Keratinocyte (primary cell): ENCODE data around the gene TPCN1.

ENCODE experiments used
- CTCF ChIP-seq, 3 experiments: IDR thresholded peaks in 1 of 3; conservative IDR thresholded peaks in 1 of 3; optimal IDR thresholded peaks in 1 of 3; 2 replicates in 2 of 3; 3 replicates in 1 of 3; pipeline versions ENCODE3 to v1.5.1; 2011; ENCODE audit warnings: low read length in 3 of 3, mild to moderate bottlenecking in 3 of 3, moderate library complexity in 2 of 3, control low read depth in 1 of 3, inconsistent platforms in 1 of 3; ENCODE audit not compliant: insufficient read depth in 2 of 3; ENCODE audit errors: extremely low read depth in 1 of 3
- EZH2 ChIP-seq: IDR thresholded peaks from one replicate; pipeline ENCODE4 v1.6.1; 2012; ENCODE audit warnings: inconsistent platforms, mild to moderate bottlenecking, low read length, moderate library complexity

- TF ChIP-seq CTCF (optimal IDR thresholded peaks at IDR 0.05 in 1 of 3, IDR thresholded peaks at IDR 0.05 in 1 of 3, conservative IDR thresholded peaks at IDR 0.05 in 1 of 3; ENCODE audit: extremely low read depth in 1 of 3, insufficient read depth in 2 of 3, low read length in 3 of 3): no peak
- TF ChIP-seq EZH2: no peak
Observed at GRCh38 chr12:113346353-113346752, 125.1 kb downstream of the TPCN1 start.
